Upper lobe of left lung (tissue), 4 donors: Measurements from ENCODE around the gene BACH1.

Experiments used
- CTCF ChIP-seq, 6 experiments: fragments of 450-650 bp in 4 of 6; fragments of 200-600 bp in 2 of 6; sonication (generic) in 2 of 6; IDR thresholded peaks; one replicate each; pipeline ENCODE4 v1.5.1; 2016 to 2019; ENCODE audit warnings: antibody characterized with exemption in 6 of 6
- POLR2A ChIP-seq, 4 donors: fragments of 450-650 bp; IDR thresholded peaks; one replicate each; pipeline ENCODE4 v1.5.1; 2016 to 2017; ENCODE audit warnings: antibody characterized with exemption in 4 of 4, mild to moderate bottlenecking in 2 of 4

GRCh38 chr21:29297483-29298347 is 1.0 kb upstream of the BACH1 start:
- TF ChIP-seq CTCF (IDR thresholded peaks at IDR 0.05) = no peak
- no peak for TF ChIP-seq POLR2A (IDR thresholded peaks at IDR 0.05)
